NCI-H2107 treated with DMSO at 0.1 percent for 48 hours (cell line): ENCODE data around the gene ACOT4.
"Not testable (repeated sequence)": the region's sequence is repeated elsewhere in the genome, so short reads cannot be mapped to it uniquely, and the experiment has no call there.

ENCODE experiments used
- DNase-seq: peaks from one replicate; lab custom pipeline; 2025; ENCODE audit not compliant: unreplicated experiment; lab: John Stamatoyannopoulos, UW

The ACOT4 gene

DNA sequence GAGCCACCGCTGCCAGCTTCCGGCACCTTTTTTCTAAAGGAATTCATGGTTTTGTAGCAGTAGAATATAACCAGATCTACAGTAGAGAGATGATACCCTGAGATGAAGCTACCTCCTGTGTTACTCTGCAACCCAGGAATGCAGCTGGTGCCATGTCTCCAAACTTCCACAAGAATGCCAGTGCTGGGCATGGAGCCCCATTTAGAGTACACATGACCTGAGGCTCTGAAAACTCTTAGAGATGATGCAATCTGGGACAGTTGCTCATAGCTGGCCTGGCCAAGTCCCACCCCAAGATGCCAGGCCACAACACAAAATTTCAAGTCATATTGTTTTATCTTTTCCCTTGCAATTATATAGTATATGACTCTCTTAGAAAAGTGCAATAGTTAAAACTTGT, 14.5 kb upstream of the ACOT4 start:
- DNase-seq: not testable (repeated sequence)

DNA sequence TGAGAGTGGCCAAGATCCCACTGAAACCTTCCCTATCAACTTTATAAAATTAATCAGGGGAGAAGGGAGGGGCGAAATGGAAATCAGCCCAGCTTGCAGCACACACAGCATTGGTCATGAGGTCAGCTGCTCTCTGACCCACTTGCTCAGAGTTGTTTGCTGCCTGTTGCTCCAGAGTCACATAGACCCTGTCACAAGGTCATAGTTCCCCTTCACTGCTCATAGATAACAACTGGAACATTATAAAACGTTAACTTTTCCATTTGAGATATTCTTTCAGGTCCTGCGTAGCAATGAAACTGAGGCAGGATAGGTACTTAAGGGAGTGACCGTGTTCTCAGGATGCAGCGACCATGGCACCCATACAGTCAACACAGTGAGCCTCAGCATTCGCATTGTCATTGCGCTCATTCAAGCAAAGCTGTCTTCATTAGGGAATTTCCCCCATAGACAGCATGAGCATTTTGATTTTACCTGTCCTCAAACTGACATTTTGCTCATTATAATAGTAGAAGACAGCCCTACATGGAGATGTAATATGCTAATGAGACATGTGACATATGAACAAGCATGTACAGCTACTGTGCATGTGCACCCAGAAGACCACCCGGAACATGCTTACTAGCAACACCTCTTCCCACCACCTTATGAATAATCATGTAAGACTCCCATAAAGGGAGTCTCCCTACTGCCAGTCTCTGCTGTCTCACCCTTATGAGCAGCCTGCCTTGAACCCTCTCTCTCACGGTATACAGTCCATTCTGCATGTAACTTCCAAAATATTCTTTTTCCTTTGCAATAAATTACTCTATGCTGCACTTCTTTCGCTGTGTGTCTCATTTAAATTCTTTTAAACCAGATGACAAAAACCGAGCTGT, 9.3 kb upstream of the ACOT4 start:
- DNase-seq: not testable (repeated sequence)

DNA sequence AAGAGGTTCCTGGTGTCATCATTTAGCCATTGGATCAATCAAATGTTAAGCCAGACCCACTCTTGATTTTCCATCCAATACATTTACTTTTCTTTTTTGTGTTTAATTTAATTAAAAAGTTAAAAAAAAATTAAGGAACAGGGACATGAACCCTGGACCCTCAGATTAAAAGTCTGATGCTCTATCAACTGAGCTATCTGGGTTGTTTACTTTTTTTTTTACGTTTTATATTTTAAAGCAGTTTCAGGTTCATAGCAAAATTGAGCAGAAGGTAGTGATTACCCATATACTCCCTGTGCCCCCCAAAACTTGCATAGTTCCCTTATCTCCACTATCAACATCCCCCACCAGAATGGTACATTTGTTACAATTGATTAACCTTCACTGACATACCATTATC, 3.0 kb upstream of the ACOT4 start:
- DNase-seq: no peak

DNA sequence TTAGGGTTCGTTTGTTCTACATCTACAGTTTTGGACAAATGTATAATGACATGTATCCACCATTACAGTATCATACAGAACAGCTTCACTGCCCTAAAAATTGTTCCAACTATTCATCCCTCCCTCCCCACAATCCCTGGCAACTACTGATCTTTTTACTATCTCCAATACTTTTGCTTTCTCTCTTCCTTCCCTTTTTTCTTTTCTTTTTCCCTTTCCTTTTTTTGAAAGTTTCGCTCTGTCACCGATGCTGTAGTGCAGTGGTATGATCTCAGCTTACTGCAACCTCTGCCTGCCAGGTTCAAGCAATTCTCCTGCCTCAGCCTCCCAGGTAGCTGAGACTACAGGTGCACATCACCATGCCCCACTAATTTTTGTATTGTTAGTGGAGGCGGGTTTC, 2.6 kb upstream of the ACOT4 start:
- DNase-seq: no peak

DNA sequence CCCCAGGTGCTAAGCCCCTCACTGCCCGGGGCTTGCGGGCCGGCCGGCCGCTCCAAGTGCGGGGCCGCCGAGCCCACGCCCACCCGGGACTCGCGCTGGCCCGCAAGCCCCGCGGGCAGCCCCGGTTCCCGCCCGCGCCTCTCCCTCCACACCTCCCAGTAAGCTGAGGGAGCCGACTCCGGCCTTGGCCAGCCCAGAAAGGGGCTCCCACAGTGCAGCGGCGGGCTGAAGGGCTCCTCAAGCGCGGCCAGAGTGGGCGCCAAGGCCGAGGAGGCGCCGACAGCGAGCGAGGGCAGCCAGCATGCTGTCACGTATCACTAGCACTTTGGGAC, 1.0 kb upstream of the ACOT4 start:
- DNase-seq: not testable (repeated sequence)

DNA sequence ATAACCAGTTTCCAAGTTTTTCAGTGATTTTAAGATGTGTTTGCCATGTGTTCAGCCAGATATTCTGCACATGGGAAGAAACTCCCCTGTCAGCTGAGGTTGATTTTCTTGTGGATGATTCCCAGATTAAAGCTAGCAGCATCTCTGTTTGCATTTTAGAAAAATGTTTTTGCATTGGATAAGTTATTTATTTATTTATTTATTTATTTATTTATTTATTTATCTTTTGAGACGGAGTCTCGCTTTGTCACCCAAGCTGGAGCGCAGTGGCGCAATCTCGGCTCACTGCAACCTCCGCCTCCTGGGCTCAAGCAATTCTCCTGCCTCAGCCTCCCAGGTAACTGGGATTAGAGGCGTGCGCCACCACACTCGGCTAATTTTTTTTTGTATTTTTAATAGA, 2.8 kb downstream of the ACOT4 start:
- no peak for DNase-seq

DNA sequence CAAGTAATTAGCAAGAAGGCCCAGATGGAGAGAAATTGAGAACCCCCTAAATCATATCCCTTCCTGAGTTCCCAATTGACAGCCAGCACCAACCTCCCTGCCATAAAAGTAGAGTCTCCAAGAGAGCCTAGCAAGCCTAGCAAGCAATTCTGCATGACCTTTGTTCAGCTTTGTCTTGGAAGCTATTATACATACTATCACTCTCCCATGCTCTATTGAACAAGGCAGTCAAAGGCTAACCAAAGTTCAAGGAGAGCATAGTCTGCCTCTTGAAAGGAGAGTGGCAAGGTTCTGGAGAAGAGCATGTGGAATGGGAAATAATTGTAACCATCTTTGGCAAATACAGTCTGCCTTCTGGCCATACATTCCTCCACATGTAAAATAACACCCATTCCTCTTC, 7.8 kb downstream of the ACOT4 start:
- DNase-seq: no peak

DNA sequence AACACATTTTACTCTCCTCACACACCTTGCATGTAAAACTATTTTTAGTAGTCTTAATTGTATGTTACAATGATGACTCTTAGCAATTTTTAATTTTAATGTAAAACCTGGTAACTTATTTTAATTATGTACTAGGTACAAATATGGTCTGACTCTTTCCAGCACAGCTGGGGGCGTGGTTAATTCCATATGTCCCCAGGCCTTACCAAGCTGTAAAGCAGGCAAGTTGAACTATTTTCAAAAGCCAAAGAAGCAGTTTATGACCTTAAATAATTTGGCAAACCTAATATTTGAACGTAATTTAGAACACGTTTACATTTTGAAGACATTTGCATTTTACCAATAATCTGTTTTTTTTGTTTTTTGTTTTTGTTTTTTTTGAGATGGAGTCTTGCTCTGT, 11.3 kb downstream of the ACOT4 start:
- no peak for DNase-seq

DNA sequence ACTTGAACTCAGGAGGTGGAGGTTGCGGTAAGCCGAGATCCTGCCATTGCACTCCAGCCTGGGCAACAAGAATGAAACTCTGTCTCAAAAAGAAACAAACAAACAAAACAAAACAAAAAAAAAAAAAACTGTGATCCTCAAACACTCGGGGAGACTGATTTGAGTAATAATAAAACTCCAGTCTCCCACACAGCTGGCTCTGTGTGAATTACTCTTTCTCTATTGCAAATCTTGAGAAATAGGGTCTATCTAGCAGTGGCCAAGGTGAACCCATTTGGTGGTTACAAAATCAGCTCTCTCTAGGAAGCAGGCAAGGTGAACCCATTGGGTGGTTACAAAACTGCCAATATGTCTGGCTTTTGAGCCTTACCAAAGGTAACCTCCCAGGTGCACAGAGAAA, 14.6 kb downstream of the ACOT4 start:
- DNase-seq: no peak

DNA sequence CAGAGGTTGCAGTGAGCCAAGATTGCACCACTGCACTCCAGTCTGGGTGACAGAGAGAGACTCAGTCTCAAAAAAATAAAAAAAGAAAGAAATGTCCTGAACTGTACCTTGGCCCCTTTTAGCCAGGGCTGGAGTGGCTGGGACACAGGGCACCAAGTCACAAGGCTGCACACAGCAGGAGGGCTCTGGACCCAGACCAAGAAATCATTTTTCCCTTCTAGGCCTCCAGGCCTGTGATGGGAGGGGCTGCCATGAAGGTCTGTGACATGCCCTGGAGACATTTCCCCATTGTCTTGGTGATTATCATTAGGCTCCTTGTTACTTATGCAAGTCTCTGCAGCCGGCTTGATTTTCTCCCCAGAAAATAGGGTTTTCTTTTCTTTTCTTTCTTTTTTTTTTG, 15.6 kb downstream of the ACOT4 start:
- DNase-seq: no peak

DNA sequence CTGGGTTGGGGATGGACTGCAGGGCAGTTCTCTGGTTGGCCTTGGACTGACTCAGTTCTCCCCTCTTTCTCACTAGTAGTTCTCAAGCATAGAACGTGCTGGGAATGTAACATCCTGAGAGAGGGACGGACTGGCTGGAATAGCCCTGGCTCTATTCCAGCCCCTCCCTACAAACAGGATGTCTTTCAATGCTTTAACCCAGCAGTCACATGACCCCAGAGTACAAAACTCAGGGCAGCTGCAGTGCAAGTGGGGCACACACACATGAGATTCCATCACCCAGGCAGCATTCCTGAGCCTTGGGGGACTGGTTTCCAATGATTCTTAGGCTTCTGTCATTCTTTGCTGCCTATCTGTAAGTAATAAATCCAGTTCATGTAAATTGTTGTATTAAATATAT, 19.0 kb downstream of the ACOT4 start:
- no peak for DNase-seq

DNA sequence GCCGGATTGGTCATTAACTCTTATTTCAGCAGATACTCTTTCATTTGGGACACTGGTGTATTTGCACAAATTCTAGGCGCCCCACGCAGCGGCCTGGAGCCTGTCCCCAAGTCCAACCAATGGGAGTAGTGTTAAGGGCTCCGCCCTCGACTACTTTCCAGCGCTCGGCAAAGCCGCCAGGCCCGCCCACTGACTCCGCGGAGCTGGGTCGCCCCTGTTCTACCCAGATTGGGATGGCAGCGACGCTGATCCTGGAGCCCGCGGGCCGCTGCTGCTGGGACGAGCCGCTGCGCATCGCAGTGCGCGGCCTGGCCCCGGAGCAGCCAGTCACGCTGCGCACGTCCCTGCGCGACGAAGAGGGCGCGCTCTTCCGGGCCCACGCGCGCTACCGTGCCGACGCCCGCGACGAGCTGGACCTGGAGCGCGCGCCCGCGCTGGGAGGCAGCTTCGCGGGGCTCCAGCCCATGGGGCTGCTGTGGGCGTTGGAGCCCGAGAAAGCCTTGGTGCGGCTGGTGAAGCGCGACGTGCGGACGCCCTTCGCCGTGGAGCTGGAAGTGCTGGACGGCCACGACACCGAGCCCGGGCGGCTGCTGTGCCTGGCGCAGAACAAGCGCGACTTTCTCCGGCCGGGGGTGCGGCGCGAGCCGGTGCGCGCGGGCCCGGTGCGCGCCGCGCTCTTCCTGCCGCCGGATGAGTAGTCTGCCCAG, 20.8 kb downstream of the ACOT4 start, which contains the start of gene ACOT6:
Gene ACOT6 (plus strand): TSS at position 179 of the 707 bp plus-strand sequence. CDS start 55 bp downstream, at position 234.
- DNase-seq: no peak

DNA sequence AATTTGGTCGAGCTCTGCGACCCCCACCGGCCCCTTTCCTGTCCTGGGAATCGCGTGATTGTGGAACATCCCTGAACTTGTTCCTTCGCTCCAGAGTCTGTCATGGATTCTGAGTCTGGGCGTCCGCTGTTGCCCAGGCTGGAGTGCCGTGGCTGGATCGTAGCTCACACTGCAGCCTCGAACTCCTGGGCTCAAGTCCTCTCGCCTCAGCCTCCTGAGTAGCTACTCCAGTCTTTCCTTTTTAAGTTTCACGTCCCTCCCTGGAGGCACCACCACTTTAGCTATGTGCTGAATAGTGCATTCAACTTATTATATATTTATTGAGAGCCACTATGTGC, 21.3 kb downstream of the ACOT4 start:
- no peak for DNase-seq

DNA sequence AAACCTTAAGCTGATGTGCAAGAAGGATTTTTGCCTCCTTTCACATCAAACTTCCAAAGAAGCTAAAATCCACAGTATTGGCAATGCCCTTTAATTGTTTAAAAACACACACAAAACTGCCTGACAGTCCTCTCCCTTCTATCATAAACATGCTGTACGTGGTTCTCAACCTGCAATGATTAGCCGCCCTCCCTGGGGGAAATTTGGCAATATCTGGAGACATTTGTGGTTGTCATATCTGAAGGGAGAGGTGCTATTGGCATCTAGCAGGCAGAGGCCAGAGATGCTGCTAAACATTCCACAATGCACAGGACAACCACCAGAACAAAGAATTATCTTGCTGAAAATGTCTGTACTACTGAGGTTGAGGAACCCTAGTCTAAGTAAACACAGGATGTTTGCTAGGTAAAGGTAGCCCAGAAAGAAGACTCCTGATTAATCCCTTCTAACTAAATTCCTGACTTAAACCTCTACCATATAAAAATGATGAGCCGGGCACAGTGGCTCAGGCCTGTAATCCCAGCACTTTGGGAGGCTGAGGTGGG, 21.8 kb downstream of the ACOT4 start:
- no peak for DNase-seq

DNA sequence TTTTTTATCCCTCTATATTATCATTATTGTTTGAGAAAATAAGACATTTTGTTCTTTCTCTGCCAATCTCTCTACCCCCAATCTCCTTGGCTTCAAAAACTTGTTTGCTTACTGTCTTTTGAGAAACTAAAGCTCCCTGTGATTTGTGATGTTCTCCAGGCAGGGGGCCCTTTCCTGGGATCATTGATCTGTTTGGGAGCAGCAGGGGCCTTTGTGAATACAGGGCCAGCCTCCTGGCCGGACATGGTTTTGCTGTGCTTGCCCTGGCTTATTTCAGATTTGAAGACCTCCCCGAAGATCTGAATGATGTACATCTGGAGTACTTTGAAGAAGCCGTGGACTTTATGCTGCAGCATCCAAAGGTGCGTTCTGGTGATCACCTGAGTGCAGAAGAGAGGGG, 25.2 kb downstream of the ACOT4 start:
- no peak for DNase-seq

DNA sequence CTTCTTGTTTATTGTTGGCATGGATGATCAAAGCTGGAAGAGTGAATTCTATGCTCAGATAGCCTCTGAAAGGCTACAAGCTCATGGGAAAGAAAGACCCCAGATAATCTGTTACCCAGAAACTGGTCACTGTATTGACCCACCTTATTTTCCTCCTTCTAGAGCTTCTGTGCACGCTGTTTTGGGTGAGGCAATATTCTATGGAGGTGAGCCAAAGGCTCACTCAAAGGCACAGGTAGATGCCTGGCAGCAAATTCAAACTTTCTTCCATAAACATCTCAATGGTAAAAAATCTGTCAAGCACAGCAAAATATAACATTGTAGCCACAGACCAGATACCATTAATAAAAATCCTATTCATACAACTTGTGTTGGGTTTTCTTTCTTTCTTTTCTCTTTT, 27.9 kb downstream of the ACOT4 start:
- no peak for DNase-seq

DNA sequence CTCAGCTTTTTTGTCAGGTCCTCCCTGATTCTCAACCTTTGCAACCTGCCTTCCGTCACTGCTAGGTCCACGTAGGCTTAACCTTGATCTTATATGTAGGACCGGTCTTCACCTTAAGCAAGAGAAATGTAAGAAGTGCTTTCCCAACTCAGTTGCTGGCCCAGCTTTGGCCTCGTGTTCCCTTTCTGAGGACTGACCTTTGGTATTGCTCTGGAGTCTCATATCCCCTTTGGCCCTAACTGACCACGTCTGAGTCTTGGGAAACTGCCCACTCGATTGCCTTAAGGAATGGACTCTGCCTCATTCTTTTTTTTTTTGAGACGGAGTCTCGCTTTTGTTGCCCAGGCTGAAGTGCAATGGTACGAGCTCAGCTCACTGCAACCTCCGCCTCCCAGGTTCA, 28.6 kb downstream of the ACOT4 start:
- no peak for DNase-seq

DNA sequence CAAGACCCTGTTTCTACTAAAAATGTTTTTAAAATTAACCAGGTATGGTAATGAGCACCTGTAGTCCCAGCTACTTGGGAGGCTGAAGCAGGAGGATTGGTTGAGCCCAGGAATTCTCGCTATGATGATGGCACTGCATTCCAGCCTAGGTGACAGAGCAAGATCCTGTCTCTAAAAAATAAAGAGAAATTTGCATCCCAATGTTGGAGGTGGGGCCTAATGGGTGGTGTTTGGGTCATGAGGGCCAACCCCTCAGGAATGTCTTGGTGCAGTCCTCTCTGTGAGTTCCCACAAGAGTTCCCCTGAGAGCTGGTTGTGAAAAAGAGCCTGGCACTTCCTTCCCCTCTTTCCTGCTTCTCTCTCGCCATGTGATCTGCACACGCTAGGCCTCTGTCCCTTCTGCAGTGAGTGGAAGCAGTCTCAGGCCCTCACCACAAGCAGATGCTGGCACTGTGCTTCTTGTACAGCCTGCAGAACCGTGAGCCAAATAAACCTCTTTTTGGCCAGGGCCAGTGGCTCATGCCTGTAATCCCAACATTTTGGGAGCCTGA, 31.9 kb downstream of the ACOT4 start:
- no peak for DNase-seq

DNA sequence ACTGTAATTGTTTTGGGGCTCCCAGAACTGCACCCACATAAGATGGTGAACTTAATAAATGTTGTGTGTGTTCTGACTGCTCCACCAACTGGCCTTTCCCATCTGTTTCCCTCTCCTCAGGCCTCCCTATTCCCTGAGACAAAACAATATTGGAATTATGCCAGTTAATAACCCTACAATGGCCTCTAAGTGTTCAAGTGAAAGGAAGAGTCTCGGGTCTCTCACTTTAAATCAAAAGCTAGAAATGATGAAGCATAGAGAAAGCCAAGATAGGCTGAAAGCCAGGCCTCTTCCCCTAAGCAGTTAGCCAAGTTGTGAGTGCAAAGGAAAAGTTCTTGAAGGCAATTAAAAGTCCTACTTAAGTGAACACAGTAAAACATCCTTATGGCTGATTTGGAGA, 34.0 kb downstream of the ACOT4 start:
- no peak for DNase-seq

DNA sequence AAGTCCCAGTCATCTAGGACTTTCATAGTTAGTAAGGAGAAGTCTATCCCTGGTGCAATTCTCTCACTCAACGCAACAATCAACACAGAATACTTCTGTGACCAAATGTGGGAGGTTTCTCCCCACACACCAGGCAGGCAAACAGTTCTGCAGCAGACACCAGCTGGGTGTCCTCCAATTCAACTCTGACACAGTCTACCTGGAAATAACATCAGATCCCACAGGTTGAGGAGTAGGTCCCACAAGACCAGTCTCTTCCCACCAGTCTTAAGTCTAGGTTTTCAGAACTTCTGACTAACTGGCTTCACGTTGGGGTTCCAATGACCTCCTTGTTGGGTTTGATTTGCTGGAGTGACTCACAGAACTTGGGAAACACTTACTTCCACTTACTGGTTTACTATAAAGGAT, 35.5 kb downstream of the ACOT4 start:
- DNase-seq: no peak

DNA sequence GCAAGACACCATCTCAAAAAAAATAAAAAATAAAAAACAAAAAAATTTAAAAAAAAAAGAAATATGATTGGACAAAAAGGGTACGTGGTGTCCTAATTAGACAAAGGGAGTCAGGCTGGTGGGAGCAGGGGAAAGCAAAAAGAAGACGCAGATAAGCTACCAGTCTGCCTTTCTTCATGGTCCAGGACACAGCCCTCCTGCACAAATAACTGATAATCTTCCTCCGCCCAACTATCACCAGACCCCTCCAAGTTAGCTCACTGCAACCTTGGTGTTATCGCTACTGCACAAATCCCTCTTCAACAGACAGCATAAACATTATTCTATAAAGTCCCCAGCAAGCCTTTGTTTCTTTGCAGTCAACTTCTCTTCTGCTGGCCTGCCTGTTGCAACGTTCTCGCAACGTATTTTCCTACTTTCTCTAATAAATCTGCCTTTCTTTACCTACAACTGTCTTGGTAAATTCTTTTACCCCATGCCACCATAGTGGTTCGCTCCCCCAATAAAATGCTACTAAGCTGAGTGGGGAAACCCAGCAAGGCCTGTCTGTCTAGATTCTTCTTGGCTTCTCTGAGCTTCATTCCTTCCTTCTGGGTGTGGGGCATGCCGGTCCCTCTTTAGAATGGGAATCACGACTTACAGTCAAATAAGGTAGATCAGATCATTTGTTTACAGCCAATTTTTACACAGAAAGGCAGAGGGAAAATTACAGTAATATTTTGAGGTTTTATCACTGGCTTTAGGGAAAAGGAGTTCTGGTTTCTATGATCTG, 38.5 kb downstream of the ACOT4 start:
- no peak for DNase-seq
